Measurements from ENCODE around the gene SMIM15.

Gene SMIM15

DNA sequence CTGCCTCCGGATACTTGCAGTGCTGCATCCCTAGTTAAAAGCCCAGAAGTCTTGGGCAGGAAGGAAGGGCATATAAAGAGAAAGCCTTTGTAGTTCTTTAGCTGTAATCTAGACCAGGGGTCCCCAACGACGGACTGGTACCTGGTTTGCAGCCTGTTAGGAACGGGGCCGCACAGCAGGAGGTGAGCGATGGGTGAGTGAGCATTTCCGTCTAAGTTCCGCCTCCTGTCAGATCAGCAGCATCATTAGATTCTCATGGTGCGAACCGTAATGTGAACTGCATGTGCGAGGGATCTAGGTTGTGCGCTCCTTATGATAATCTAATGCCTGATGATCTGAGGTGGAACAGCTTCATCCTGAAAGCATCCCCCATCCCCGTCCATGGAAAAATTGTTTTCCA is 1.6 kb upstream of the SMIM15 start:
- no peak for DNase-seq (ENCODE audit: low read depth)
- H3K4me3 ChIP-seq (ENCODE audit: low read depth, low read length): no peak overlapping the region
- TF ChIP-seq POLR2A (IDR thresholded peaks at IDR 0.05; ENCODE audit: extremely low read depth, insufficient read length) (no peak), MYC (IDR thresholded peaks at IDR 0.05; ENCODE audit: low read depth, low read length) (no peak)
- TF ChIP-seq, protein P1, sequence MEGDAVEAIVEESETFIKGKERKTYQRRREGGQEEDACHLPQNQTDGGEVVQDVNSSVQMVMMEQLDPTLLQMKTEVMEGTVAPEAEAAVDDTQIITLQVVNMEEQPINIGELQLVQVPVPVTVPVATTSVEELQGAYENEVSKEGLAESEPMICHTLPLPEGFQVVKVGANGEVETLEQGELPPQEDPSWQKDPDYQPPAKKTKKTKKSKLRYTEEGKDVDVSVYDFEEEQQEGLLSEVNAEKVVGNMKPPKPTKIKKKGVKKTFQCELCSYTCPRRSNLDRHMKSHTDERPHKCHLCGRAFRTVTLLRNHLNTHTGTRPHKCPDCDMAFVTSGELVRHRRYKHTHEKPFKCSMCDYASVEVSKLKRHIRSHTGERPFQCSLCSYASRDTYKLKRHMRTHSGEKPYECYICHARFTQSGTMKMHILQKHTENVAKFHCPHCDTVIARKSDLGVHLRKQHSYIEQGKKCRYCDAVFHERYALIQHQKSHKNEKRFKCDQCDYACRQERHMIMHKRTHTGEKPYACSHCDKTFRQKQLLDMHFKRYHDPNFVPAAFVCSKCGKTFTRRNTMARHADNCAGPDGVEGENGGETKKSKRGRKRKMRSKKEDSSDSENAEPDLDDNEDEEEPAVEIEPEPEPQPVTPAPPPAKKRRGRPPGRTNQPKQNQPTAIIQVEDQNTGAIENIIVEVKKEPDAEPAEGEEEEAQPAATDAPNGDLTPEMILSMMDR (IDR thresholded peaks at IDR 0.05; ENCODE audit: low read depth, low read length): no peak
- TF ChIP-seq, protein P2, sequence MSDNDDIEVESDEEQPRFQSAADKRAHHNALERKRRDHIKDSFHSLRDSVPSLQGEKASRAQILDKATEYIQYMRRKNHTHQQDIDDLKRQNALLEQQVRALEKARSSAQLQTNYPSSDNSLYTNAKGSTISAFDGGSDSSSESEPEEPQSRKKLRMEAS (IDR thresholded peaks at IDR 0.05; ENCODE audit: low read depth, low read length): no peak

GRCh38 chr5:61162832-61163567 is 732 bp upstream of the SMIM15 start:
- DNase-seq (ENCODE audit: low read depth): no peak
- no peak overlapping the region for H3K4me3 ChIP-seq (ENCODE audit: low read depth, low read length)
- TF ChIP-seq MYC (IDR thresholded peaks at IDR 0.05; ENCODE audit: low read depth, low read length): no peak
- TF ChIP-seq, protein P2 (IDR thresholded peaks at IDR 0.05; ENCODE audit: low read depth, low read length): no peak
- no peak for TF ChIP-seq POLR2A (IDR thresholded peaks at IDR 0.05; ENCODE audit: extremely low read depth, insufficient read length)
- TF ChIP-seq, protein P1 (IDR thresholded peaks at IDR 0.05; ENCODE audit: low read depth, low read length): no peak

DNA sequence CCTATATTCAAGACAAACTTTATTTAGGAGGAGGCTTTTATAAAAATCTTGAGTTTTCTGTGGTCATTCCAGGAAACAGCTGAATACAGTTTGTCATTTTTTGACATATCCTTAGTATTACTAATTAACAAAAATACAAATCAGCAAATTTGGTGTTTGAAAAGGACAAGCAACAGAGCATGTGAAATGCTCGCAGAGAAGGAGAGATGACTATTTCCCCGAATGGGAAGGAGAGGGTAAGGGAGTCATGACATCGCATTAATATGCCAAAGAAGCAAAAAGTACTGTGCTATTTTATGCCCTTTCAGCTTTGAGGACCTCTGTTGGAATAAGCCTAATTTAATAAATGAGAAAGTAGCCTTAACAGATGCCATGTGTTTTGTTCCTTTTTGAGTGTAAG is 1.8 kb downstream of the SMIM15 start:
- TF ChIP-seq, protein P1 (IDR thresholded peaks at IDR 0.05; ENCODE audit: low read depth, low read length): no peak
- no peak for TF ChIP-seq POLR2A (IDR thresholded peaks at IDR 0.05; ENCODE audit: extremely low read depth, insufficient read length)
- TF ChIP-seq, protein P2 (IDR thresholded peaks at IDR 0.05; ENCODE audit: low read depth, low read length): no peak
- no peak for TF ChIP-seq MYC (IDR thresholded peaks at IDR 0.05; ENCODE audit: low read depth, low read length)
- H3K4me3 ChIP-seq (ENCODE audit: low read depth, low read length): no peak overlapping the region
- no peak for DNase-seq (ENCODE audit: low read depth)

- TF ChIP-seq, protein P1 (IDR thresholded peaks at IDR 0.05; ENCODE audit: low read depth, low read length): no peak
- TF ChIP-seq POLR2A (IDR thresholded peaks at IDR 0.05; ENCODE audit: extremely low read depth, insufficient read length): no peak
- TF ChIP-seq, protein P2 (IDR thresholded peaks at IDR 0.05; ENCODE audit: low read depth, low read length): no peak
- H3K4me3 ChIP-seq (ENCODE audit: low read depth, low read length): no peak overlapping the region
- DNase-seq (ENCODE audit: low read depth): no peak
These were observed 2.4 kb downstream of the SMIM15 start for GRCh38 chr5:61159836-61160235.

DNA sequence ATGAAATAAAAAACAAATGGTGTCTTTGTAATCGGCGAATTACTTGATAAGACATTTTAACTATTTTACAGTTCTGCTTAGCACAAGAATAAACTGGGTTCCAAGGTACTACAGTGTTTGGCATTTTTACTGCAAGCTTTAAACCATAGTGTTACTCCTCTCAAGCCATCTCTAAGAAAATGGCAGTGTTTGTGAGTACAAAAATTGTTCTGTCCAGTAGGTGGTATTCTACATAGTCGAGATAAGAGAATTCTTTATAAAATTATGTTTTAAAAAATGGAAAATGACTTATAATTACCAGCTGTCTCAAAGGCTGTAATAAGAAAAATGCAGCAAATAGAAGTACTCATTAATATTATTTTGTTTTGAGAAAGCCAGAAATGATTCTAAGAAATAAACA is 3.2 kb downstream of the SMIM15 start:
- H3K4me3 ChIP-seq (ENCODE audit: low read depth, low read length): no peak overlapping the region
- no peak for DNase-seq (ENCODE audit: low read depth)
- TF ChIP-seq POLR2A (IDR thresholded peaks at IDR 0.05; ENCODE audit: extremely low read depth, insufficient read length) (no peak), MYC (IDR thresholded peaks at IDR 0.05; ENCODE audit: low read depth, low read length) (no peak)
- TF ChIP-seq, protein P1 (IDR thresholded peaks at IDR 0.05; ENCODE audit: low read depth, low read length): no peak
- TF ChIP-seq, protein P2 (IDR thresholded peaks at IDR 0.05; ENCODE audit: low read depth, low read length): no peak
